HepG2 (cell line): ENCODE measurements around the gene C1R. TPM values are rescaled to one million over a fixed set of nuclear protein-coding genes. Genes with fewer than 3 reads are reported as not detected.

Source experiments
- KIAA2018 ChIP-seq: sonication (generic); formaldehyde crosslinking; IDR thresholded peaks from 2 replicates; pipeline ENCODE4 v1.5.0; 2020; ENCODE audit warnings: mild to moderate bottlenecking, missing genetic modification reagents, borderline replicate concordance
- TIGD3 ChIP-seq: sonication (generic); formaldehyde crosslinking; IDR thresholded peaks from 2 replicates; pipeline ENCODE4 v1.5.1; 2020; ENCODE audit warnings: mild to moderate bottlenecking, missing genetic modification reagents, borderline replicate concordance
- TOPORS ChIP-seq: sonication (generic); formaldehyde crosslinking; IDR thresholded peaks from 2 replicates; pipeline ENCODE4 v1.8.0; 2023; ENCODE audit warnings: mild to moderate bottlenecking, missing genetic modification reagents
- ZBTB3 ChIP-seq: sonication (generic); formaldehyde crosslinking; IDR thresholded peaks from 2 replicates; pipeline ENCODE4 v1.4.0; 2020; ENCODE audit warnings: low read depth, mild to moderate bottlenecking, moderate library complexity, missing genetic modification reagents, borderline replicate concordance
- ZNF253 ChIP-seq: sonication (generic); formaldehyde crosslinking; IDR thresholded peaks from 2 replicates; pipeline ENCODE4 v1.8.0; 2022; ENCODE audit warnings: mild to moderate bottlenecking, missing genetic modification reagents, borderline replicate concordance
- ZNF496 ChIP-seq: sonication (generic); formaldehyde crosslinking; IDR thresholded peaks from 2 replicates; pipeline ENCODE4 v1.8.1; 2023; ENCODE audit warnings: mild to moderate bottlenecking, moderate library complexity, missing genetic modification reagents; ENCODE audit not compliant: insufficient replicate concordance
- ZNF770 ChIP-seq: sonication (generic); formaldehyde crosslinking; IDR thresholded peaks from 2 replicates; pipeline ENCODE4 v1.5.0; 2020; ENCODE audit warnings: mild to moderate bottlenecking, missing genetic modification reagents
- ZNF879 ChIP-seq: sonication (generic); formaldehyde crosslinking; IDR thresholded peaks from 2 replicates; pipeline ENCODE4 v1.8.1; 2023; ENCODE audit warnings: missing genetic modification reagents
- polyA plus RNA-seq, 8 experiments: library from polyadenylated mRNA; depleted of rRNA in 3 of 8; stranded (reverse) in 7 of 8; unstranded in 1 of 8; fragments of >200 nt; fragmentation: Illumina TruSeq in 4 of 8; extraction: Trizol in 4 of 8; gene quantifications; 2 replicates each; pipeline versions ENCODE4 v1.2.1 to v1.2.3, GENCODE V29; 2011 to 2016; ENCODE audit warnings: low read depth in 4 of 8, missing spikeins in 1 of 8, mixed read lengths in 1 of 8; ENCODE audit not compliant: insufficient read depth in 1 of 8
- total RNA-seq, 5 experiments: library from RNA; depleted of rRNA; stranded (reverse); fragments of >200 nt; fragmentation: Illumina TruSeq; extraction: Trizol; gene quantifications; 2 replicates each; pipeline ENCODE4 v1.2.3, GENCODE V29; 2016; ENCODE audit warnings: low read depth in 1 of 5
- TF ChIP-seq, protein P1 (sequence below), 2 experiments: sonication (generic) in 1 of 2; formaldehyde crosslinking in 1 of 2; IDR thresholded peaks; 2 replicates each; pipeline versions ENCODE4 v1.5.1 to v1.6.1; 2011 to 2020; ENCODE audit warnings: borderline replicate concordance in 1 of 2, low read depth in 1 of 2, low read length in 1 of 2, mild to moderate bottlenecking in 1 of 2, missing genetic modification reagents in 1 of 2, moderate library complexity in 1 of 2
- TF ChIP-seq, protein P2 (sequence below): sonication (generic); formaldehyde crosslinking; IDR thresholded peaks from 2 replicates; pipeline ENCODE4 v1.9.0; 2022; ENCODE audit warnings: low read depth, missing genetic modification reagents

C1R gene
- total and polyA plus RNA-seq, 2 of the 13 experiments (the other 11 are each of a cell fraction or from before 2014, with no cell fraction given): 3.5 to 6.5 TPM

DNA sequence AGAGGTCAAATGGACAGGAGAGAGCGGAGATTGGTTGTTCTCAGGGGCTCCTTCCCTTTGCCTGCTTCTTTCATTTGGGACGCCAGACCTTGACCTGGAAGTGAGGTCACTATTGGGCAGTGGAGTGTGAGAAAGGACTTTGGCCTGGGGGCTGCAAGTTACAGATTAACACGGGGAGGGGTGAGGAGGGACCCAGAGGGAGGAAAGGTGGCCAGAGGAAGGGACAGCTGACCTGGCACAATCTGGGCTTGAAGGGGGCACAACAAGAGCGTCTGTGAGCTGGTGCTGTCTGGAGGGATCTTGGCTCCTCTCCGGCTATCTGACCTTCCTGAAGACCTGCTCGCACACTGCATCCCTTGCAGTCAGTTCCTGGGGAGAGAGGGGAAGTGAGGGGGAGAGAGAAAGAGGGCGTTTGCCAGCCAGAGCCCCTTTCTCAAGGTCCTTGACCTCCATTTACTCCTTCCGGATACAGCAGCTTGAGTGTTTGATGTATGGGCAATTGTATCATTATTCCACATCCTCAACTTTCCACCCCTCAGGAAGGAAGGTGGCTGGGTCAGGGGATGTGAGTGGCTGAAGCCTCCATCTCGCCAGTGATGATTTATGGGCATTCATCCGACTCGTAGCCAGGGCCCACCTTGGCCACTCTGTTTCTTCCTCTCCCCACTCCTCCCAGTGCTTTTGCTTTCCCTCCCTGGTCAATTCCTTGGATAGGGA is 31.7 kb upstream of the C1R start (continued):
- TF ChIP-seq, protein P1, sequence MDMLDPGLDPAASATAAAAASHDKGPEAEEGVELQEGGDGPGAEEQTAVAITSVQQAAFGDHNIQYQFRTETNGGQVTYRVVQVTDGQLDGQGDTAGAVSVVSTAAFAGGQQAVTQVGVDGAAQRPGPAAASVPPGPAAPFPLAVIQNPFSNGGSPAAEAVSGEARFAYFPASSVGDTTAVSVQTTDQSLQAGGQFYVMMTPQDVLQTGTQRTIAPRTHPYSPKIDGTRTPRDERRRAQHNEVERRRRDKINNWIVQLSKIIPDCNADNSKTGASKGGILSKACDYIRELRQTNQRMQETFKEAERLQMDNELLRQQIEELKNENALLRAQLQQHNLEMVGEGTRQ (IDR thresholded peaks at IDR 0.05; ENCODE audit: low read depth, low read length): no peak
- TF ChIP-seq, protein P1 (CRISPR knock-in tag; IDR thresholded peaks at IDR 0.05; ENCODE audit: borderline replicate concordance): no peak
- TF ChIP-seq ZNF879: no peak
- TF ChIP-seq KIAA2018 (CRISPR knock-in tag): no peak
- TF ChIP-seq, protein P2, sequence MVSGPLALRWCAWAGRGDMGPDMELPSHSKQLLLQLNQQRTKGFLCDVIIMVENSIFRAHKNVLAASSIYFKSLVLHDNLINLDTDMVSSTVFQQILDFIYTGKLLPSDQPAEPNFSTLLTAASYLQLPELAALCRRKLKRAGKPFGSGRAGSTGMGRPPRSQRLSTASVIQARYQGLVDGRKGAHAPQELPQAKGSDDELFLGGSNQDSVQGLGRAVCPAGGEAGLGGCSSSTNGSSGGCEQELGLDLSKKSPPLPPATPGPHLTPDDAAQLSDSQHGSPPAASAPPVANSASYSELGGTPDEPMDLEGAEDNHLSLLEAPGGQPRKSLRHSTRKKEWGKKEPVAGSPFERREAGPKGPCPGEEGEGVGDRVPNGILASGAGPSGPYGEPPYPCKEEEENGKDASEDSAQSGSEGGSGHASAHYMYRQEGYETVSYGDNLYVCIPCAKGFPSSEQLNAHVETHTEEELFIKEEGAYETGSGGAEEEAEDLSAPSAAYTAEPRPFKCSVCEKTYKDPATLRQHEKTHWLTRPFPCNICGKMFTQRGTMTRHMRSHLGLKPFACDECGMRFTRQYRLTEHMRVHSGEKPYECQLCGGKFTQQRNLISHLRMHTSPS (CRISPR knock-in tag): peak; percentile 54; the same call in 1 of the 2 replicates
- no peak for TF ChIP-seq ZNF496
- TF ChIP-seq ZBTB3 (CRISPR knock-in tag): no peak
- TF ChIP-seq TIGD3: no peak
- TF ChIP-seq TOPORS (CRISPR knock-in tag): no peak
- no peak for TF ChIP-seq ZNF253 (CRISPR knock-in tag)
- TF ChIP-seq ZNF770 (CRISPR knock-in tag): no peak
